Left renal cortex interstitium (tissue), 4 donors: ENCODE measurements around the gene LRRC42. TPM values are rescaled to one million over a fixed set of nuclear protein-coding genes. Genes with fewer than 3 reads are reported as not detected.

Source experiments
- DNase-seq, 4 donors: peaks; one replicate each; pipeline ENCODE4 v3.0.0-alpha.2; 2013; ENCODE audit warnings: low read depth in 4 of 4, low spot score in 2 of 4, missing footprints in 1 of 4
- polyA plus RNA-seq, 4 donors: library from polyadenylated mRNA; unstranded; fragments of 120-200 nt; gene quantifications; one replicate each; pipeline ENCODE4 v1.2.1, GENCODE V29; 2013; ENCODE audit not compliant: insufficient read length in 4 of 4

Gene LRRC42
- polyA plus RNA-seq, 4 donors = 38.6 to 48.1 (median 42.1) TPM

DNA sequence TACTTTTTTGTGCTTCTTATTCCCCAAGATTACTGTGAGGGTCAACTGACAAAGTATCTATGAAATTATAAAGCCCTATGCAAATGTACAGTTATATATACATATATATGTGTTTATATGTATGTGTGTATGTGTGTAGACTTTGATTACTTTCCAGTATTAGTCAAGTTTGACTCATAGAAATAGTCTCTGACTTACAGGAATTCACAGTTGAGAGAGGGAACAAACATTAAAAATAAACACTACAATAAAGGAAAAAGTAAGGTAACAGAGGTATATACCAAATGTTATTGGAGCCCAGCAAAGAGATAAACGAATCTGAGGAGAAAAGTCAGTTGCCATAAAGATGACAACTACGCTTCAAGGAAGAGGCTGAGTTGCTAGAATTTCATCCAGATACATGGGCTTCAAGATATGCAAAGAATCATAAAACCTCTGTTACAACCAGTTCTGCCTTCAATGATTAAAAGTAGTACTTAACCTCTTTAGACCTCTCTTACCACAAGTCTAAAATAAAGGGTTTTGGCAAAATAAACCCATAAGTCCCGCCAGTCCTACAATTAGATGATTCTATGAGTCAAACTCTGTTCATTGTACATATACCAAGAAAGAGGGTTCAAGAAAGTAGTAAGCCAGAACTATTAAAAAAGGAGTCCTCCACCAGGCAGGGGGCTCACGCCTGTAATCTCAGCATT lies 7.9 kb upstream of the LRRC42 start:
- no peak for DNase-seq

DNA sequence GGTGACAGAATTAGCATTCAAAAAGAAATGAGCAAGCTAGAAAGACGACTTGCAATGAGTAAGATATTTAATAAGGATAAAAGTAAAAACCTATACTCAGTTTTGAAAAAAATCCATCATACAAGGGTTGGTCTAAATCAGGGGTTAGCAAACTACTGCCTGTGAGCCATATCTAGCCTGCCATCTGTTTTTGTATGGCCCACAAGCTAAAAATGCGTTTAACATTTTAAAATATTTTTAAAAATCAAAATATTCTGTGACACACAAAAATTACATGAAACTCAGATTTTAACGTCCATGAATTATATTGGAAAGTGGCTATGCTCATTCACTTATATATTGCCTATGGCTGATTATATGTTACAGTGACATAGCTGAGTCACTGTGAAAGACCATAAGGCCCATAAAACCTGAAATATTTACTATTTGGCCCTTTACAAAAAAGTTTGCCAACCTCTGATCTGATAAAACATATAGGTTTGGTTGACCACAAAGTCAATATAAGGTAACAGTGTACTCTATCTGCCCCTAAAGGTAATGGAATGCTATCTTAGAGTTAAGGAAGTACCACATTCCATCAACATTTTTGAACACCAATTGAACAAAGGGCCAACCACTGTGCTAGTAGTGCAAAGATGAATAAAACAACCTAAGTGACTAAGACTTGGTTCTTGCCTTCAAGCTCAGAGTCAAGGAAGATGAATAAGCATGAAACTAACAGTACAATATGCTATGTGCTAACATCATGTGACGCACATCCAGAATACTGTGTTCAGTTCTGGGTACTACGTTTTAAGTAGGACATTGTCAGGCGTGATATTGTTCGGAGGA lies 3.8 kb upstream of the LRRC42 start:
- DNase-seq = no peak

DNA sequence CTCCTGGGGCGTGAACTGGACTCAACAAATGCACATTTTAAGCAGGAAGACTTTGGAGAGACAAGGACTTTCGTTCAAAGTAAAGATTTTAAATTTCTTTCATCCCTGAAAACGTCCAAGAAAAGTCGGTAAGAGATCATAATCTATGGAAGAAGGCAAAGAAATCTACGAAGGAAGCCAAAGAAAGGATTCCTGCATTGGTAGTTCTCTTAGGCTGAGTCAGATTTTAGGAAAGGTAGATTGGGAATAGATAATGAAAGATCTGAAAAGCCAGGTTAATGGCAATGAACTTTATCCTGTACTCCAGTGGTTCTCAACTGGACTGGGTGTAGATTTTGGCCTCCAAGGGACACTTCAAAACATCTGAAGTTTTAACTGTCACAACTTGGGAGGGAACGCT lies 3.1 kb upstream of the LRRC42 start:
- no peak for DNase-seq

DNA sequence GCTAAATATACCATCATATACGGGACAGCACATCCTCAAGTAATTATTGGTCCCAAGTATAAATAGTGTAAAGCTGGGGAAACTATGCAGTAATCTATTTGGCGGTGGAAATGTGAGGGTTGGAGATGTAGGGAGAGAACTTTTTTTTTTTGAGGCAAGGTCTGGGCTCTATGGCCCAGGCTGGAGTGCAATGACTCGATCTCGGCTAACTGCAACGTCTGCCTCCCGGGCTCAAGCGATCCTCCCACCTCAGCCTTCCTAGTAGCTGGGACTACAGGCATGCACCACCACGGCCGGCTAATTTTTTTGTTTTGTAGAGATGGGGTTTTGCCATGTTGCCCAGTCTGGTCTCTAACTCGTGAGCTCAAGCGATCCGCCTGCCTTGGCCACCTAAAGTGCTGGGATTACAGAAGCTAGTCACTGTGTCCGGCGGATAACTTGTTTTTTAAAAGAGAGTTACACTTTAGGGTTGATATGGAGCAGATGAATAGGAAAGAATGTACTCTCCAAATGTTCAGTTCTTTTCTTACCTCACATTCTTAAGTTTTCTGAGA lies 2.6 kb upstream of the LRRC42 start:
- DNase-seq = no peak

DNA sequence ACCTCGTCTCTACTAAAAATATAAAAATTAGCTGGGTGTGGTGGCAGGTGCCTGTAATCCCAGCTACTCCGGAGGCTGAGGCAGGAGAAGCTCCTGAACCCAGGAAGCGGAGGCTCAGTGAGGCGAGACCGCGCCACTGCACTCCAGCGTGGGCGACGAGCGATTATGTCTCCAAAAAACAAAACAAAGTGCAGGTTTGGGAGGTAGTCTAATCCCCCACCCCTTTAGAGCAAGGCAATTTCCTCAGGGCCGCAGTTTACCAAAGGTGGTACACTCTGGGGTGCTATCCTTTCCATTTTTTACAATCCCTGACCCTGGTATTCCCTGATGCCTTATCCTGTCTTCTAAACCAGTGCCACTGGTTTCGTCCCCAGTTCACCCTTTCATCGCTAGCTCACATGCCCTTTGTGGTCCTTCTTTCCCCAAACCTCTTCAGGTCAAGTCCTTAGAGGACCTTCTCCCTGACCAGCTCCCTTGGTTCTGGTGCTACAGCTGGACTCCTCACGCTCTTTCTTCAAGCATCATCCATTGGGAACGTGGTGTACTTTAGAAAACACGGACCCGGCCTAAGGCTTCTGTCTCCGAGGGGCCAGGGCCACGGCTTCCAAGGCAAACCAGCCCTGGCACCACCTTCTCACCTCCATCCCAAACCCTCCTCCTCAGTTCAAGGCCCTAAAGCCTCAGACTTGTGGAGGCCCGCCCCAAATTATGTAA lies 1.5 kb upstream of the LRRC42 start:
- no peak for DNase-seq

DNA sequence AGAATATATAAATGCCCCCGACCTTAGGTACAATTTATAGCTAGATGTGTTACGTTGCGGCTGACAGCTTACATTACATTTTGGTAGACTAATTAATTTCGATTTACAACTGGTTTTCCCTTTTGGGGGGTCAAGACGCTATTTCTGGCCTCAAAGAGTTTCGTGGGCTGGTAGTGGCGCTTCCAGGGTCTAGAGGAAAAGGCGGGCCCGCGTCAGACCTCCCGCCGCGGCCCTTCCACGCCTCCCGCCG lies 1.0 kb upstream of the LRRC42 start:
- DNase-seq = no peak

DNA sequence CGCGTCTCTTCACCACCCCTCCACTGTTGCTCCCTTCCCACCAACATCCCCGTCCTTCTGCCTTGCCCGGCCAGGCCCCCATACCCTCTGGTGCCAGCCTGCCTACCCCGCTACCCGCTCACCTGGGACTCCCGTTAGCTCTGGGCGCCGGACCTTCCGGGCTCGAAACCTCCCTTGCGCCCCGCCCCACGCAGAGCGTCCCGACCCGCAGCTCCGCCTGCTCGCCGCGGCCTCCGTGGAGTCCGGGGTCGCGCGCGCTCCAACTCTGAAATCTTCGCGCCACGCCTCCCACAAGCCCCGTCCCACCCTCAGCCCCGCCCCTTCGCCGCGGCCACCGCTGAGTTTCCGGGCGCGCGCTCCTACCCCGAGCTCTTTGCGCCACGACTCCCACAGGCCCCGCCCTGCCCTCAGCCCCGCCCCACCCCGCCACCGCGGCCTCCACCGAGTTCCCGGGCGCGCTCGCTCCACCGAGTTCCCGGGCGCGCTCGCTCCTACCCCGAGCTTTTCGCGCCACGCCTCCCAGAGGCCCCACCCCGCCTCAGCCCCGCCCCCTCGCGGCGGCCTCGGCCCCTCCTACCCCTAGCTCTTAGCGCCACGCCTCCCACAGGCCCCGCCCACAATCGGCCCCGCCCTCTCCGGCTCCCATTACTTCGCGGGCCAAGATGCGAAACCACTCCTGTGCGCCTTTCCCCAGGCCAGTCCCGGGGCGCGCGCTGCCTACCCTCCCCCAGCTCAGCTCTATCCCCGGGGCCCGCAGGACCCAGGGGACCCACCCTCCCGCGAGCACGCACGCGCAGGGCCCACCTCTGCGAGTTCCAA lies 508 bp upstream of the LRRC42 start, which contains the start of gene IFT25:
Gene IFT25, minus strand, starts transcription at position 267 of the 819 bp plus-strand sequence. CDS start 5,617 bp downstream, outside the sequence.
- peak; percentile 89 to 90 (median 90) for DNase-seq

DNA sequence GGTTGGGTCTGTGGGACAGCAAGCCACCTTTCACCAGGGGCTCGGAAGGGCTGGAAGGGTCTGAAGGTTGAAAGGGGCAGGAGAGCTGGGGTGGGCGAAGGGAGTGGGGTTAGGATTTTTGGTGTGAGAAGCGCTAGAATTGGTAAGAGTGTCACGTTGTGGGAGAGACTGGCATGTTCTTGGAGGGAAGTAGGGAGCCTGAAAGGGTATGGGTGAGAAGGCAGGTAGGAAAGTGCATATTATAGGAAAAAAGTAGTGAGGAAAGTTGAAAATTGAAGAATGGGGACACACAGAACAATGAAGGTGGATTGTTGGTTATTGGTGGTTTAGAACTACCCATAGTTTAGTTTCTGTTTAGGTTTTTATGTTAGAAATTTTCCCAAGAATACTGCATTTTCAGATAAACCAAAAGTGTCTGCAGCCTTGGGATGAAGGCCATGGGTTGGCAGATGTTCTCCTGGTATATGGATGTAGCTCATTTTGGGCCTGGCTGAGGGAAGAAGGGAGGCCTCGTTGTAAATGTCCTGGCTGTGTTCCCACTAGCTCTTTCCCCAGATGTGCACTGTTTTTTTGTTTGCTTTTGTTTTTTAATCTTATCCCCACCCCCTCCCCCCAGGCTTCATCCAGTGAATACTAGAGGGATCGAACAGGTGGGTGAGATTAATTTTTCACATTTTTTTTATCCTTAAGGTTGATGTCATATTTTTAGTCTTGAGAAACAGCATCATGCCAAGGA lies 1.2 kb downstream of the LRRC42 start:
- DNase-seq = no peak

DNA sequence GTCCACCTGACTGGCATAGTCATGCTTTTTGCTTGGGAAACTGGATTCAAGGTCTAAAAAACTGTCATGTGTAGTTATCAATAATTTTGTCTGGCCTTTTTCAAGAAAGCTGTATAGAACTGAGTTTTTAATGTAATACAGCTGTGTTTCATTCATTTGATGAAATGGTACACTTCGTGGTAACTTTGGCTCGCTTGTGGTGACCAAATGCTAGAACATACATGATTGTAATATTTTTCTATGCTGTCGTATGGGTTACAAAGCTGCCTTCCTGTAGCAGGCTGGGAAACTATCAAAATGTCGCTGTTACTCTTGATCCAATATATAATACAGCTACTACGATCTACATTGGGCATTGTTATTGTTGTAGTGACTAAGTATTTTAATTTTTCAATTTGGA lies 2.1 kb downstream of the LRRC42 start:
- no peak for DNase-seq

DNA sequence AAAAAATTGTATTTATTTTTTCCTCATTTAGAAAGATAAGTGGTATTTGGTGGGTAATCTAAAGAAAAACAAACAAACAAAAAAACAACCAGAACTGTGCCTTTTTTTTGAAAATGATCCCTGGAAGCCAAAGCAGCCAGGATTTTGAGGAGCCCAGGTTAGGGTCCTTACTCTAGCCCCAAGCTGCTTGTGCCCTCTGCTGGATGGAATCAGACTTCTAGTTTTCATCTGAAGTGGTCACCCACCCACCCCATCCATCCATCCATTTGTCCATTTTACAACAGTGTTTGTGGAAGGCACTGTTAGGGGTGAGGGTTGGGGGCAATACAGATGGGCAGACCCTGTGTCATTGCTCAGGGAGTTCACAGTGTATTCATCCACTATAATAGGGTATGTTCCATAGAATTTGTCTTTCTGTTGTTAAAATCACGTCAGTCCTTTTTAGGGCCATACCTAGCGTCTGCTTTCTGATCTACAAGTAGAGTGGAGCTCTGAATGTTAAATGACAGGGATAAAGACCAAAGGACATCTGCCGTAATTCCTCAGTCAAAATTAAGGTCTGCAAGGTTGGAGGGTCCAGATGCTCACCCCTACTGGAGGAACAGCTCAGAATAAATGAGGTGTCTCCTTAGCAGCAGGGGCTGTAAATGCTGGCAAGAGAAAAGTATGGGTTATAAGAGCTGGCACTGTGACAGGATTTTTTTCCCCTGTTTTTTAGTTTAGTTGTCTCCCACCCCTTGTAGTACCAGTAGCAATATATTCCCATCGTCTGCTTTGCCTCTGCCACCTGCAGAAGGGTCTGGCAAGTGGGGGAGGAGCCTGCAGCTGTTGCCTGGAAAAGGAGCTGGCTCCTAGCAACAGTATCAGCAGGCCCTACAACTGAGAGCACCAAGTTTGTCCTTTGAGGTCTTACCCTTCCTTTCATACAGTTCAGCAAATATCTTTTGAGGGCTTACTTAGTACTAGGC lies 3.2 kb downstream of the LRRC42 start:
- DNase-seq = peak in 1 of 4 donors; percentile 50

DNA sequence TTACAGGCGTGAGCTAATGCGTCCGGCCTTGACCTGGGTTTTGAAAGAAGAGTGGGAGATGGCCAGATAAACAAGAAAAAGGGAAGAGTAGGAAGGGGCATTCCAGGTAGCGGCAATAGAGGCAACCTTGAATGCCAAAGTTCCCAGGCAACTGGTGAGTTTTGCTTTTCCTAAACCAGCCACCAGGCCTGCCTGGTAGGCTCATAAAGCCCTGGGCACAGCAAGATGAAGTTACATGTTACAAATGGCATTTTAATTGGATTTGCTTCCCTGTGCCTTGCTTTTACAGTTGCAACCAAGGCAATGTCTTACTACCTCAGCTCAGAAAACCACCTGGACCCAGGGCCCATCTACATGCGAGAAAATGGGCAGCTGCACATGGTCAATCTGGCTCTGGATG lies 5.5 kb downstream of the LRRC42 start:
- no peak for DNase-seq

DNA sequence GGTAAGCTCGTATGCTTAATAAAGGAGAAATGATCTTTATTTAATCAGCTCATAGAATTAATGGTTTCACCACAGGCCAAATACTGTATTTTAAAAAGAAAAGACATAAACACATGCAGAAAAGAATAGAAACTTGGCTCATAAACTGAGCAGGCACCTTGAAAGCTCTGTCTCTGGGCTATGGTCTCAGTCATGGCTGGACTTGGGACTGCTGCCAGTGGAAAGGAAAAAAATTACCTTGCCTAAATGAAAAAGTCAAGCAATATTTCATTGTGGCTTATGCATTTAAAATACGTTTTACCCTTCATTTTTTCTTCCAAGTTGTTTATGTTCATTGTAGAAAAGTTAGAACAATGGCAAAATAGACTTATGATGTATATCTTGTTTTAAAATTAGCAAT lies 8.0 kb downstream of the LRRC42 start:
- DNase-seq = no peak

DNA sequence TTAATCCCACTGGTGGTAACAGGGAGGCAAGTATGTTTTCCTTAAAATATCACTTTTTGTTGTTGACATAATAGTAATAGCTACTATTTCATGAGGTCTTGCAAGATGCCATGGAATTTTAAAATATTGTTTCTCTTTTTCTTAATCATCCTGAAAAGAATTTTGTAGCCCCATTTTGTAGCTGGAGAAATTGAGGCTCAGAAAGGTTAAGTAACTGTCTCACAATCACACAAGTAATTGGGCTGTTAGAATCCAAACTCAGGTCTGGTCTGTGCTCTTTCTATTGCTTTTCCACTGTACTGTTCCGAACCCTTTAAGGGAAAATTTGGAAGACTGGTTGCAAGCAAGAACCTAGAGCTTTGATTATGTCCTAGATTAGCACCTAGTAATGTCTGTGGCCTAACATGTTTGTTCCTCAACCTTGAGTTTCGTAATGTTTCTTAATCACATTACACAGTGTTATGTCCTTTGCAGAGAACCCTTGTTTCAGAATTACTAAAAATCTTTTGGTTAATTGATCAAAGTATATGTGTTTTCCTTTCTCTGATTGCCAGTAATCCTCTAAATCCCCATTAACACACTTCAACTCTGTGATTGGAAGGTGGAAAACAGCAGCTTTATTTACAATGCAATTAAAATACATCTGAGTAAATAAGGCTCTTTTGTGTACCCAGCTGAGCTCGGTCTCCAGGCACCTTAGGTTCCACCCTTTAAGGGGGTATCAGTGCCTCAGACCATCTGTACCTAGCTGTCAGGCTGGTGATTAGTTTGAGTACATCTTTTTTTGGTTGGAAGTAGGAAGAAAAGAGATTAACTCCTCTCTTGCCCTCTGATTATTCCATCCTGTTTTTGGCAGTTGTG lies 10.4 kb downstream of the LRRC42 start:
- DNase-seq = no peak

DNA sequence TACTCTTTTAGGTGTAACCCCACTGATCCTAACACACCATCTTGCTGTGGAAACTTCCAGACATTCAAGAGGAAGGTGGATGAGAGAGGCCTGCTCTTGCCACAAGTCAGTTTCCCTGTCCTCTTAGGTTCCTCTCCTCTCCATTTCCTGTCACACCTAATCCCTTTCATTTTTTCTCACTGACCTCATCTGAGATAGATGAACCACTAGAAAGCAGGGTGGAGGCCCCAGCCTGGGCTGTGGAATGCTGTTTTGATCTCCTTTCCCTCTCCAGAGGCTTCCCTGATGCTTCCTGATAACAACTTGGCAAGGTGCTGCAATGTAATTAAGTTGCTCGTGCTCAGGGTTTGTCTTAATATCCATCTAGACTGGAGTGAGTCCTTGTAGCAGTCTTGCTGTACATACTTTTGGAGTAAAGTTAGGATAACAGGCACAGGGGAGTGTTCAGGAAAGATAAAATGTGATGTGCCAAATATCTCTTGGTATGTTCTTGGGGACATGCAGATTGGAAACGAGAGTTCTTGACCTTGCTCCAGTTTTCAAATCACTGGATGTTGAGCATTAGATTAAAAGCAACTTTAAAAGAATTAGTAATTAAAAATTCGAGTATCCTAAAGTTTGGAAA lies 11.2 kb downstream of the LRRC42 start:
- no peak for DNase-seq

DNA sequence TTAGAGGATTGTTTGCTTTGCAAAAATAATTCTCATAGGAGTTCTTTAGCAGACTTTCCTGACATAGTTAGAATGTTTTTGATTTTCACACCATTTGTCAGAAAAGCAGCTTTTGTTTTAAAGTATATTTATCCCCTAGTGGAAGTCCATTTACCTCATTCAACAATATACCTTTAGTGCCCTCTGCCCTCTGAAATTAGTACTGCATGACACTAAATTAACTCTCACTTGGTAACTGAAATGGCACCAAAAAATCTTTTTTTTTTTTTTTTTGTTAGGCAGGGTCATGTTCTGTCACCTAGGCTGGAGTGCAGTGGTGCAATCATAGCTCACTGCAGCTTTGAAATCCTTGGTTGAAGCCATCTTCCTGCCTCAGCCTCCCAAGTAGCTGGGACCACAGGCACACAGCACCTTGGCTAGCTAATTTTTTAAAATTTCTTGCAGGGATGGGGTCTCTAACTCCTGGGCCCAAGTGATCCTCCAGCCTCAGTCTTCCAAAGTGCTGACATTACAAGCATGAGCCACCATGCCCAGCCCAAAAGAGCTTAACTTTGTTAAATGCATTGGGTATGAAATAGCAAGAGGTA lies 13.6 kb downstream of the LRRC42 start:
- no peak for DNase-seq

DNA sequence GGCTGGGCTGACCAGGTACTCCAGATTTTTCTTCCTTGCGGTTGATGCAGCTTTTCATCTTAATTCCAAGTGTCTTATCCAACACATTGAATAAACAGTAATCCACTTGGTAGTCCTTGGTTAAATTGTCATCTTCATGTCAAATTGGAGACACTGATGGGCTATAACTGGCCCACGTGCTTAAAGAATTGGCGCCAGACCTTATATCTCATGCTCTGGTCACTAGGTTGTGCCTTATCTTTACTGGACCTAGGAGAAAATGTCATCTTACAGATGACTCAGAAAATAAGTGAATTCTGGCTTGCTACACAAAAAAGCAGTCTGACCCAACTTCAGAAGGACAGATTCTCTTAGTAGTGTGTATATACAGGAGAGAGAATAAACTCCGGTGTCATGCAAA lies 16.2 kb downstream of the LRRC42 start:
- no peak for DNase-seq

DNA sequence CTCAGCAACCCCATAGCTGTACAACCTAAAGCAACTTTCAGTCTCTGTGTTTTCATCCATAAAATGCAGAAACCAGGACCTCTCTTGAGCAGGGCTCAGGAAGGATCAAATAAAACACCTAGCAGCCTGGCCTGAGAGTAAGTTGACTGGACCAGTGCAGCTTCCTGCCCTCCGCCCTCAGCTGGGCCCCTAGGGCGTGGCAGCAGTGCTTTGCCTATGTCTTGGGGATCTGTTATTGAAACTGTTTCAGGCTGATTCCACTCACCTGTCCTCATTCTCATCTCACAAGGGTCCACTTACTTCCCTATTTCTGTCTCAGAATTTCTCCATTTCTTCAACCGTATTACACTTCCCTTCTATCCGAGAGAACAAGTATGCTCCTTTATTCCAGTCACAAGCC lies 17.3 kb downstream of the LRRC42 start:
- DNase-seq = no peak
